CD14-positive monocyte (primary cell): ENCODE results near the gene MSI2. TPM values are rescaled to one million over a fixed set of nuclear protein-coding genes. Genes with fewer than 3 reads are reported as not detected.

Source experiments
- DNase-seq, 3 donors: peaks; one replicate each; pipeline ENCODE4 v3.0.0-alpha.2; 2011 to 2022
- H2AFZ ChIP-seq: 2 replicates; pipeline ENCODE4 v1.6.0; 2012; ENCODE audit warnings: mild to moderate bottlenecking, low read depth, low read length, inconsistent platforms; ENCODE audit not compliant: insufficient read depth, poor library complexity, severe bottlenecking
- H3K27ac ChIP-seq, 2 donors: 1 replicate in 1 of 2; 2 replicates in 1 of 2; pipeline ENCODE4 v1.5.1; 2012 to 2013; ENCODE audit warnings: low read length in 2 of 2, control low read depth in 1 of 2, inconsistent platforms in 1 of 2, low read depth in 1 of 2, mild to moderate bottlenecking in 1 of 2
- H3K27me3 ChIP-seq, 2 donors: one replicate each; pipeline versions ENCODE4 v1.6.0 to v1.6.1; 2011 to 2013; ENCODE audit warnings: low read length in 2 of 2; ENCODE audit not compliant: control insufficient read depth in 2 of 2, insufficient read depth in 2 of 2
- H3K36me3 ChIP-seq, 2 donors: replicated peaks in 1 of 2; 1 replicate in 1 of 2; 2 replicates in 1 of 2; pipeline versions ENCODE4 v1.5.1 to v1.6.1; 2012 to 2013; ENCODE audit warnings: low read length in 2 of 2, control low read depth in 1 of 2, inconsistent platforms in 1 of 2, mild to moderate bottlenecking in 1 of 2; ENCODE audit not compliant: insufficient read depth in 2 of 2, control insufficient read depth in 1 of 2
- H3K4me1 ChIP-seq, 2 donors: 1 replicate in 1 of 2; 2 replicates in 1 of 2; pipeline versions ENCODE4 v1.5.1 to v1.6.1; 2012 to 2013; ENCODE audit warnings: low read length in 2 of 2, control low read depth in 1 of 2, inconsistent platforms in 1 of 2, mild to moderate bottlenecking in 1 of 2, moderate library complexity in 1 of 2; ENCODE audit not compliant: insufficient read depth in 2 of 2, control insufficient read depth in 1 of 2
- H3K4me2 ChIP-seq: replicated peaks from 2 replicates; pipeline ENCODE3; 2012; ENCODE audit warnings: low read length, moderate library complexity, mild to moderate bottlenecking; ENCODE audit not compliant: poor library complexity, severe bottlenecking; ENCODE audit errors: extremely low read depth
- H3K4me3 ChIP-seq, 3 experiments: fragments of 200-600 bp in 1 of 3; sonication (generic) in 1 of 3; replicated peaks in 1 of 3; 1 replicate in 2 of 3; 2 replicates in 1 of 3; pipeline ENCODE4 v1.5.1; 2011 to 2013; ENCODE audit warnings: low read length in 3 of 3, mild to moderate bottlenecking in 3 of 3, control low read depth in 2 of 3, low read depth in 2 of 3, inconsistent platforms in 1 of 3, moderate library complexity in 1 of 3
- H3K79me2 ChIP-seq: 2 replicates; pipeline ENCODE4 v1.6.0; 2012; ENCODE audit warnings: mild to moderate bottlenecking, control low read depth, inconsistent platforms, low read length, moderate library complexity; ENCODE audit not compliant: insufficient read depth
- H3K9ac ChIP-seq: 2 replicates; pipeline ENCODE4 v1.6.0; 2017; ENCODE audit warnings: low read length, mild to moderate bottlenecking; ENCODE audit not compliant: insufficient read depth, poor library complexity, severe bottlenecking
- H3K9me3 ChIP-seq, 2 donors: replicated peaks in 1 of 2; 1 replicate in 1 of 2; 2 replicates in 1 of 2; pipeline versions ENCODE4 v1.5.1 to v1.6.1; 2012 to 2013; ENCODE audit warnings: low read length in 2 of 2, control low read depth in 1 of 2; ENCODE audit not compliant: control insufficient read depth in 1 of 2, insufficient read depth in 1 of 2
- H4K20me1 ChIP-seq: 2 replicates; pipeline ENCODE4 v1.6.0; 2012; ENCODE audit warnings: mild to moderate bottlenecking, low read length, control low read depth, moderate library complexity; ENCODE audit not compliant: insufficient read depth
- H3K27ac Mint-ChIP-seq, 7 donors: one replicate each; pipeline ENCODE4 v1.8.0; 2020; ENCODE audit warnings: mild to moderate bottlenecking in 7 of 7, mixed read lengths in 7 of 7, moderate library complexity in 6 of 7, inconsistent platforms in 2 of 7
- H3K27me3 Mint-ChIP-seq, 3 donors: one replicate each; pipeline ENCODE4 v1.8.0; 2021 to 2022; ENCODE audit warnings: low read depth in 3 of 3, mild to moderate bottlenecking in 3 of 3, mixed read lengths in 3 of 3, moderate library complexity in 3 of 3, inconsistent platforms in 1 of 3
- H3K36me3 Mint-ChIP-seq, 2 donors: one replicate each; pipeline ENCODE4 v1.8.0; 2020; ENCODE audit warnings: mixed read lengths in 2 of 2, inconsistent platforms in 1 of 2, mild to moderate bottlenecking in 1 of 2
- H3K4me1 Mint-ChIP-seq: one replicate; pipeline ENCODE4 v1.8.0; 2020; ENCODE audit warnings: mild to moderate bottlenecking, mixed read lengths
- H3K4me3 Mint-ChIP-seq, 2 donors: one replicate each; pipeline ENCODE4 v1.8.0; 2020; ENCODE audit warnings: mild to moderate bottlenecking in 2 of 2, mixed read lengths in 2 of 2, moderate library complexity in 1 of 2
- H3K9me3 Mint-ChIP-seq, 7 donors: one replicate each; pipeline ENCODE4 v1.8.0; 2020 to 2022; ENCODE audit warnings: mixed read lengths in 7 of 7, mild to moderate bottlenecking in 6 of 7, moderate library complexity in 6 of 7, inconsistent platforms in 2 of 7
- whole genome bisulfite sequencing: methylation state at CpG from one replicate; pipeline ENCODE4 v1.1.5; 2013; ENCODE audit warnings: missing lambda C conversion rate; ENCODE audit not compliant: insufficient coverage; 5-methylcytosine and 5-hydroxymethylcytosine counted together
- intact Hi-C, 2 donors: fragments of 100-400 bp; cut with micrococcal nuclease; formaldehyde crosslinking; loops; one replicate each; pipeline versions ENCODE4 v1.15.0 to v1.15.1; 2023
- polyA plus RNA-seq, 3 donors: library from polyadenylated mRNA; depleted of rRNA in 1 of 3; unstranded in 2 of 3; stranded (reverse) in 1 of 3; fragments of 300-500 nt in 2 of 3; fragments of >200 nt in 1 of 3; fragmentation: Illumina TruSeq in 2 of 3; gene quantifications; 1 replicate in 2 of 3; 2 replicates in 1 of 3; pipeline ENCODE4 v1.2.3, GENCODE V29; 2012 to 2021
- TF ChIP-seq, protein P1 (sequence below): fragments of 200-600 bp; IDR thresholded peaks from one replicate; pipeline ENCODE4 v1.8.0; 2022; ENCODE audit warnings: antibody characterized with exemption, mild to moderate bottlenecking

The MSI2 gene
- polyA plus RNA-seq, 3 donors = 0.20 to 6.6 (median 0.37) TPM

- Mint-ChIP-seq H3K4me1 (peaks cover 28% of the 10 kb centered on the region), H3K27me3 (peaks cover 0 to 1% (median 0%) of the 10 kb centered on the region in 3 donors), H3K27ac (no peak overlapping the region), H3K36me3 (peaks cover 1 to 2% of the 10 kb centered on the region in 2 donors), H3K4me3 (no peak overlapping the region), H3K9me3 (peaks cover 0 to 2% (median 0%) of the 10 kb centered on the region in 7 donors)
- Histone ChIP-seq H3K27ac (no peak overlapping the region), H3K4me3 (no peak overlapping the region), H3K27me3 (no peaks in the 10 kb centered on the region), H3K4me2 (no peak overlapping the region), H2AFZ (no peak overlapping the region), H3K36me3 (no peaks in the 10 kb centered on the region), H3K9me3 (no peaks in the 10 kb centered on the region), H4K20me1 (peaks cover 4% of the 10 kb centered on the region), H3K79me2 (no peaks in the 10 kb centered on the region), H3K9ac (no peak overlapping the region), H3K4me1 (peaks cover 7 to 17% of the 10 kb centered on the region in 2 donors)
- intact Hi-C loops = no loop called here
- TF ChIP-seq, protein P1, sequence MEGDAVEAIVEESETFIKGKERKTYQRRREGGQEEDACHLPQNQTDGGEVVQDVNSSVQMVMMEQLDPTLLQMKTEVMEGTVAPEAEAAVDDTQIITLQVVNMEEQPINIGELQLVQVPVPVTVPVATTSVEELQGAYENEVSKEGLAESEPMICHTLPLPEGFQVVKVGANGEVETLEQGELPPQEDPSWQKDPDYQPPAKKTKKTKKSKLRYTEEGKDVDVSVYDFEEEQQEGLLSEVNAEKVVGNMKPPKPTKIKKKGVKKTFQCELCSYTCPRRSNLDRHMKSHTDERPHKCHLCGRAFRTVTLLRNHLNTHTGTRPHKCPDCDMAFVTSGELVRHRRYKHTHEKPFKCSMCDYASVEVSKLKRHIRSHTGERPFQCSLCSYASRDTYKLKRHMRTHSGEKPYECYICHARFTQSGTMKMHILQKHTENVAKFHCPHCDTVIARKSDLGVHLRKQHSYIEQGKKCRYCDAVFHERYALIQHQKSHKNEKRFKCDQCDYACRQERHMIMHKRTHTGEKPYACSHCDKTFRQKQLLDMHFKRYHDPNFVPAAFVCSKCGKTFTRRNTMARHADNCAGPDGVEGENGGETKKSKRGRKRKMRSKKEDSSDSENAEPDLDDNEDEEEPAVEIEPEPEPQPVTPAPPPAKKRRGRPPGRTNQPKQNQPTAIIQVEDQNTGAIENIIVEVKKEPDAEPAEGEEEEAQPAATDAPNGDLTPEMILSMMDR = no peak
- DNase-seq = no peak
- WGBS = no CpG with 5 or more reads among the region's 5 CpGs
Observed at GRCh38 chr17:57425431-57425830, 169.1 kb downstream of the MSI2 start.

DNA sequence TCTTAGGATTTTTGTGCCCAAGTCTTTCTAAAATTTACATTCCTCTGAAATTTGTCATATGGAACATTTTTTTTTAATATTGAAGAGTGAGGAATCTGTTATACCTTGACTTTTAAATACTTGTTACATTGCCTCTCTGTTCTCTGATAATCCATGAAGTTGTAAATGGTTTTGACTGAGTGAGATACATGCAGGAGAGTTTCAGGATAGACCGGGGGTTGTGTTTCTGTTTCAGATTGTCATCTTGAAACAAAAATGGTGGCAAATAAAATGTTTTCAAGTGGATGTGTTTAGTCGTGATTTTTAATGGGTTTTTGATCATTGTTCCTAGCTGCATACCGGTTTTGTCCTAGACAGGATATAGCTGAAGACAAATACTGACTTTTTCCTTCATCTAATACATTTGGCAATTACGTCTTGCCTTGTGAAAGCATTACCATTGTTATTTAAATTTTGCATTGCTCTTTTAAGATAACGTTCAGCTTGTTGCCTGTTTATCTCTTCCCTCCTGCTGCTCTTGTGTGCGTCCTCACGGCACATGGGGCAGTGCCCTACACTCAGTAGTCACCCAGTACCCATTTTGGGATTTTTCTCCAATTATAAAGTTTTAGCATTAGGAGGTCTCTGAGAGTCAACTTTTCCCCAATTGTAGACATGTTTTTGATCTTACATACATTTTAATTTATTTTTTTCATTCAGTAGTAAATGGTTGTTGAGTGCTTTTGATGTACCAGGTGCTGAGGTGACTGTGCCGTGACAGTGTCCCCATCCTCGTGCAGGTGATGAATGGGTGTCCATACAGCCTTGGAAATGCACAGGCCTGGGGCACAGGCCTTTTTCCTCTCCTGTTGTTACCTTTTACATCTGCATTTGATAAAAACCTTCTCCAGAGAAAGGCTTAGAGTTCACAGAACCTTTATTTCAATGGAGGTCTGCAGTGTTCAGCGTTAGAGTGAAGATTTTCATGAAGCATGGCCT lies 169.9 kb downstream of the MSI2 start:
- H4K20me1 ChIP-seq = peaks cover 4% of the 10 kb centered on the region
- Mint-ChIP-seq H3K4me1 (peaks cover 29% of the 10 kb centered on the region), H3K36me3 (peaks cover 0 to 2% of the 10 kb centered on the region in 2 donors), H3K27ac (peak overlapping the region in 1 of 7 donors; percentile 75), H3K9me3 (peaks cover 0 to 2% (median 0%) of the 10 kb centered on the region in 7 donors), H3K4me3 (no peak overlapping the region), H3K27me3 (peaks cover 0 to 2% (median 0%) of the 10 kb centered on the region in 3 donors)
- H3K9me3 ChIP-seq = no peaks in the 10 kb centered on the region
- no peak overlapping the region for H3K27ac ChIP-seq
- H3K4me3 ChIP-seq = no peak overlapping the region
- TF ChIP-seq, protein P1 = no peak
- no peaks in the 10 kb centered on the region for H3K79me2 ChIP-seq
- WGBS = 84% methylated on average over 4 of the region's 10 CpGs
- no peak overlapping the region for H2AFZ ChIP-seq
- DNase-seq = no peak
- H3K36me3 ChIP-seq = no peaks in the 10 kb centered on the region
- intact Hi-C loops = no loop called here
- H3K4me2 ChIP-seq = no peak overlapping the region
- H3K27me3 ChIP-seq = no peaks in the 10 kb centered on the region
- no peak overlapping the region for H3K9ac ChIP-seq
- peaks cover 7 to 17% of the 10 kb centered on the region in 2 donors for H3K4me1 ChIP-seq
